Adrenal gland (tissue), 5 donors: Measurements from ENCODE around the gene NCOA1.
"Not testable (repeated sequence)": the region's sequence is repeated elsewhere in the genome, so short reads cannot be mapped to it uniquely, and the experiment has no call there.

Source experiments
- POLR2A ChIP-seq, 2 donors: fragments of 450-650 bp; IDR thresholded peaks; one replicate each; pipeline ENCODE4 v1.6.1; 2017; ENCODE audit warnings: antibody characterized with exemption in 2 of 2, mild to moderate bottlenecking in 2 of 2, moderate library complexity in 1 of 2
- TF ChIP-seq, protein P1 (sequence below), 6 experiments: fragments of 450-650 bp in 4 of 6; fragments of 200-600 bp in 2 of 6; sonication (generic) in 1 of 6; IDR thresholded peaks; 1 replicate in 5 of 6; 2 replicates in 1 of 6; pipeline versions ENCODE4 v1.5.1 to v1.8.0; 2016 to 2021; ENCODE audit warnings: antibody characterized with exemption in 6 of 6, mild to moderate bottlenecking in 2 of 6, moderate library complexity in 1 of 6
- donor health status: DM: no; HTN: no; CAD: no.

DNA sequence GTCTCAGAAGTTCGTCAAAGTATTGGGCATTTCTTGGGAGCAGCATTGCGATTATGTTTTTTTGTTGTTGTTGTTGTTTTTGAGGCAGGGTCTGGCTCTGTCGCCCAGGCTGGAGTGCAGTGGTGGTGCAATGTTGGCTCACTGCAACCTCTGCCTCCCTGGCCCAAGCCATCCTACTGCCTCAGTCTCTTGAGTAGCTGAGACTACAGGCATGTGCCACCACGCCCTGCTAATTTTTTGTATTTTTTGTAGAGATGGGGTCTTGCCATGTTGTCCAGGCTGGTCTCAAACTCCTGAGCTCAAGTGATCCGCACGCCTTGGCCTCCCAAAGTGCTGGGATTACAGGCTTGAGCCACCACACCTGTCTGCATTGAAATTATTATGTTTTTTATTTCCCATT lies 109.1 kb downstream of the NCOA1 start:
- not testable (repeated sequence) for TF ChIP-seq POLR2A (IDR thresholded peaks at IDR 0.05)
- TF ChIP-seq, protein P1, sequence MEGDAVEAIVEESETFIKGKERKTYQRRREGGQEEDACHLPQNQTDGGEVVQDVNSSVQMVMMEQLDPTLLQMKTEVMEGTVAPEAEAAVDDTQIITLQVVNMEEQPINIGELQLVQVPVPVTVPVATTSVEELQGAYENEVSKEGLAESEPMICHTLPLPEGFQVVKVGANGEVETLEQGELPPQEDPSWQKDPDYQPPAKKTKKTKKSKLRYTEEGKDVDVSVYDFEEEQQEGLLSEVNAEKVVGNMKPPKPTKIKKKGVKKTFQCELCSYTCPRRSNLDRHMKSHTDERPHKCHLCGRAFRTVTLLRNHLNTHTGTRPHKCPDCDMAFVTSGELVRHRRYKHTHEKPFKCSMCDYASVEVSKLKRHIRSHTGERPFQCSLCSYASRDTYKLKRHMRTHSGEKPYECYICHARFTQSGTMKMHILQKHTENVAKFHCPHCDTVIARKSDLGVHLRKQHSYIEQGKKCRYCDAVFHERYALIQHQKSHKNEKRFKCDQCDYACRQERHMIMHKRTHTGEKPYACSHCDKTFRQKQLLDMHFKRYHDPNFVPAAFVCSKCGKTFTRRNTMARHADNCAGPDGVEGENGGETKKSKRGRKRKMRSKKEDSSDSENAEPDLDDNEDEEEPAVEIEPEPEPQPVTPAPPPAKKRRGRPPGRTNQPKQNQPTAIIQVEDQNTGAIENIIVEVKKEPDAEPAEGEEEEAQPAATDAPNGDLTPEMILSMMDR (IDR thresholded peaks at IDR 0.05) = not testable (repeated sequence)
